OCI-LY7 (cell line): ENCODE data around the gene OR10AG1. TPM values are rescaled to one million over a fixed set of nuclear protein-coding genes. Genes with fewer than 3 reads are reported as not detected.

Experiments
- BruUV-seq: library from RNA; stranded (reverse); fragments of 400-500 nt; replicated peaks from 2 replicates; lab custom pipeline; 2021; lab: Mats Ljungman, UMichigan
- CTCF ChIA-PET: fragments of 300-600 bp; sonication (Branson Sonifier 250); formaldehyde crosslinking; loops from one replicate; lab custom pipeline; 2022; ENCODE audit warnings: antibody characterized with exemption; ENCODE audit not compliant: unreplicated experiment; lab: Charles Lee
- POLR2A ChIA-PET: fragments of 300-600 bp; sonication (Branson Sonifier 250); formaldehyde crosslinking; loops from one replicate; lab custom pipeline; 2022; ENCODE audit warnings: antibody characterized with exemption; lab: Charles Lee
- DNase-seq: peaks from one replicate; pipeline ENCODE4 v3.0.0-alpha.2; 2015; ENCODE audit warnings: low spot score
- H2AFZ ChIP-seq: fragments of 200-600 bp; sonication (generic), shearing (Covaris generic); 2 replicates; pipeline ENCODE4 v1.6.1; 2014; ENCODE audit warnings: mild to moderate bottlenecking, antibody characterized with exemption, low read length, moderate library complexity
- H3K27ac ChIP-seq: fragments of 200-600 bp; sonication (generic); 2 replicates; pipeline ENCODE4 v1.5.1; 2014; ENCODE audit warnings: mixed run types, low read depth, mild to moderate bottlenecking, moderate library complexity, low read length, inconsistent platforms; ENCODE audit not compliant: poor library complexity, severe bottlenecking
- H3K36me3 ChIP-seq: fragments of 200-600 bp; sonication (generic); 2 replicates; pipeline ENCODE4 v1.6.1; 2014; ENCODE audit warnings: mild to moderate bottlenecking, antibody characterized with exemption, low read length, moderate library complexity, mixed read lengths; ENCODE audit not compliant: insufficient read depth
- H3K4me1 ChIP-seq: fragments of 200-600 bp; sonication (generic); 2 replicates; pipeline ENCODE4 v1.5.1; 2014; ENCODE audit warnings: mild to moderate bottlenecking, low read length; ENCODE audit not compliant: insufficient read depth, poor library complexity, severe bottlenecking
- H3K4me2 ChIP-seq: fragments of 200-600 bp; sonication (generic); 2 replicates; pipeline ENCODE4 v1.6.1; 2014; ENCODE audit warnings: mild to moderate bottlenecking, low read length
- H3K4me3 ChIP-seq: fragments of 200-600 bp; sonication (generic); 2 replicates; pipeline ENCODE4 v1.5.1; 2014; ENCODE audit warnings: mild to moderate bottlenecking, low read depth, low read length; ENCODE audit not compliant: poor library complexity, severe bottlenecking
- H3K79me2 ChIP-seq: fragments of 200-600 bp; sonication (generic); 2 replicates; pipeline ENCODE4 v1.6.1; 2016; ENCODE audit warnings: low read depth, mild to moderate bottlenecking, low read length, moderate library complexity, mixed read lengths; ENCODE audit not compliant: insufficient read depth
- H3K9me2 ChIP-seq: fragments of 200-600 bp; sonication (generic); 2 replicates; pipeline ENCODE4 v1.6.1; 2016; ENCODE audit warnings: mild to moderate bottlenecking, low read length, mixed read lengths; ENCODE audit not compliant: insufficient read depth
- H3K9me3 ChIP-seq: fragments of 200-600 bp; sonication (generic); 2 replicates; pipeline ENCODE4 v1.6.1; 2014; ENCODE audit warnings: mild to moderate bottlenecking, mixed run types, low read length, mixed read lengths
- H4K20me1 ChIP-seq: fragments of 200-600 bp; sonication (generic); 2 replicates; pipeline ENCODE4 v1.6.1; 2014; ENCODE audit warnings: mild to moderate bottlenecking, antibody characterized with exemption, low read length, moderate library complexity, mixed read lengths; ENCODE audit not compliant: insufficient read depth
- EZH2phosphoT487 ChIP-seq: fragments of 200-600 bp; sonication (generic); IDR thresholded peaks from 2 replicates; pipeline ENCODE4 v1.6.1; 2018; ENCODE audit warnings: low read depth, borderline replicate concordance, mild to moderate bottlenecking, mixed run types, antibody characterized with exemption, low read length, moderate library complexity, mixed read lengths
- intact Hi-C: fragments of 100-400 bp; cut with micrococcal nuclease; formaldehyde crosslinking; loops from one replicate; pipeline ENCODE4 v1.10.0; 2022; ENCODE audit not compliant: unreplicated experiment
- total RNA-seq, 2 experiments: library from RNA; depleted of rRNA in 1 of 2; stranded (reverse); fragments of >200 nt in 1 of 2; shearing (Covaris generic) in 1 of 2; gene quantifications; 2 replicates each; pipeline ENCODE4 v1.2.3, GENCODE V29; 2014 to 2022
- TF ChIP-seq, protein P1 (sequence below): fragments of 200-600 bp; sonication (generic); conservative IDR thresholded peaks from 2 replicates; pipeline ENCODE4 v1.5.1; 2014; ENCODE audit warnings: mild to moderate bottlenecking, antibody characterized with exemption, low read length, moderate library complexity, mixed read lengths

OR10AG1 gene
- total RNA-seq, 2 experiments from 2014 or later, result not detected

DNA sequence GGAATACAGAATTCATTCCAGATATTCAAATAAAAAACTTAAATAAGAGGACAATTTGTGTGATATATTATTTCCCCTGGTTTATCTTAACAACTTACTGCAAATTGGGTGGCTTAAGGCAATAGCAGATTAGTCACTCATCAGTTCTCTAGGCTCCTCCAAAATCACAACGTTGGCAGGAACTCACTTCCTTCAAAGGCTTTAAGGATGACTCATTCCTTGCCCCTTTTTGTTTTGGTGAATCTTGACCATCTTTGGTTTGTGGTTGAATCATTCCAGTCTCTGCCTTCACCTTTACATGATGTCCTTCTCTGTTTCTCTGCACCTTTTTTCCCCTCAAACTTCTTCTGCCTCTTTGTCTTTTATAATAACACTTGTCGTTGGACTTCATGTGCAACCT is 3.4 kb downstream of the OR10AG1 start:
- Histone ChIP-seq H3K9me2 (no peaks in the 10 kb centered on the region), H3K79me2 (no peaks in the 10 kb centered on the region), H4K20me1 (no peaks in the 10 kb centered on the region), H3K36me3 (no peaks in the 10 kb centered on the region), H3K9me3 (no peaks in the 10 kb centered on the region), H3K27ac (no peak overlapping the region), H2AFZ (no peak overlapping the region), H3K4me1 (no peaks in the 10 kb centered on the region), H3K4me3 (no peak overlapping the region), H3K4me2 (no peak overlapping the region)
- intact Hi-C loops, result no loop called here
- ChIA-PET CTCF (no interaction called here), POLR2A (no interaction called here)
- no TSS peak for BruUV-seq
- no peak for TF ChIP-seq EZH2phosphoT487
- TF ChIP-seq, protein P1, sequence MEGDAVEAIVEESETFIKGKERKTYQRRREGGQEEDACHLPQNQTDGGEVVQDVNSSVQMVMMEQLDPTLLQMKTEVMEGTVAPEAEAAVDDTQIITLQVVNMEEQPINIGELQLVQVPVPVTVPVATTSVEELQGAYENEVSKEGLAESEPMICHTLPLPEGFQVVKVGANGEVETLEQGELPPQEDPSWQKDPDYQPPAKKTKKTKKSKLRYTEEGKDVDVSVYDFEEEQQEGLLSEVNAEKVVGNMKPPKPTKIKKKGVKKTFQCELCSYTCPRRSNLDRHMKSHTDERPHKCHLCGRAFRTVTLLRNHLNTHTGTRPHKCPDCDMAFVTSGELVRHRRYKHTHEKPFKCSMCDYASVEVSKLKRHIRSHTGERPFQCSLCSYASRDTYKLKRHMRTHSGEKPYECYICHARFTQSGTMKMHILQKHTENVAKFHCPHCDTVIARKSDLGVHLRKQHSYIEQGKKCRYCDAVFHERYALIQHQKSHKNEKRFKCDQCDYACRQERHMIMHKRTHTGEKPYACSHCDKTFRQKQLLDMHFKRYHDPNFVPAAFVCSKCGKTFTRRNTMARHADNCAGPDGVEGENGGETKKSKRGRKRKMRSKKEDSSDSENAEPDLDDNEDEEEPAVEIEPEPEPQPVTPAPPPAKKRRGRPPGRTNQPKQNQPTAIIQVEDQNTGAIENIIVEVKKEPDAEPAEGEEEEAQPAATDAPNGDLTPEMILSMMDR, result no peak
- DNase-seq, result no peak

DNA sequence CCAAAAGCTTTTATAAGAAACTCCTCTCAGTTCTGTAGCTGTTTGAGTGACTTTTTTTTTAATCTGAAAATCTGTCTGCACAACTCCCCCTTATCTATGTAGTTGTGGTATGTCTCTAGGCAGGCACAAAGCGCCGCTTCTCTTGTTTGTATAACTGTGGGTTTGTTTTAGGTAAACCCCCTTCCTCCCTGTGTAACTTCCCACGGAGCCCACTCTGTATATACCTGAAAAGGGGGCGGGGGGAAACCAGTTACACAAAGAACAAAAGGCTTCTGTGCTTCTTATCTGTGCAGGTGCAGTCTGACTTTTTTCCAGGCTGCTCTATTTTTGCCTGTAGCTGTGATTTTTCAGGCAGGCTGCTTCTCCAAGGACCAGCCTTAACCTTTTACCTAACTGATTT is 13.2 kb downstream of the OR10AG1 start:
- TF ChIP-seq, protein P1, result no peak
- no peak for TF ChIP-seq EZH2phosphoT487
- Histone ChIP-seq H3K9me2 (no peaks in the 10 kb centered on the region), H3K36me3 (no peaks in the 10 kb centered on the region), H3K4me1 (no peaks in the 10 kb centered on the region), H3K79me2 (no peaks in the 10 kb centered on the region), H3K9me3 (no peaks in the 10 kb centered on the region), H2AFZ (no peak overlapping the region), H4K20me1 (no peaks in the 10 kb centered on the region), H3K4me3 (no peak overlapping the region), H3K4me2 (no peak overlapping the region), H3K27ac (no peak overlapping the region)
- intact Hi-C loops, result no loop called here
- ChIA-PET POLR2A (interaction anchor here (0.6 kb wide), 1 partner anchor 22 kb away, joined by 3 read pairs; no protein-coding TSS in a partner anchor), CTCF (no interaction called here)
- no TSS peak for BruUV-seq
- no peak for DNase-seq

DNA sequence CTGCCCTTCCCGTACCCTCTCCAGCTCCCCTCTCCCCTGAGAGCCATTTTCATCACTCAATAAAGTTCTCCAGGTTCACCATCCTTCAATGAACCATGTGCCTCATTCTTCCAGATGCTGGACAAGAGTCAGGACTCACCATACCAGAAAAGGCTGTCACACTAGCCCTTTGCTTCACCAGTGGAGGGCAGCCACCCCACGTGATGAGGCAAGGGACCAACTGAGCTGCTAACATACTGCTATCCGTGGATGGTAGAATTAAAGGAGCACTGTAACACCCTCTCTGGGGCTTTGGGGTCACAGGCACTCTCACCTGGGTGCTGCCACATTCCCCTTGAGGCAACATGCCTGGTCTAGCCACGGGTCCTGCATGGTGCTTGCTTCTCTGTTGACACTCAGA is 20.4 kb downstream of the OR10AG1 start:
- Histone ChIP-seq H4K20me1 (no peaks in the 10 kb centered on the region), H2AFZ (no peak overlapping the region), H3K79me2 (no peaks in the 10 kb centered on the region), H3K27ac (no peak overlapping the region), H3K36me3 (no peaks in the 10 kb centered on the region), H3K9me2 (no peaks in the 10 kb centered on the region), H3K9me3 (no peaks in the 10 kb centered on the region), H3K4me2 (no peak overlapping the region), H3K4me3 (no peak overlapping the region), H3K4me1 (no peaks in the 10 kb centered on the region)
- TF ChIP-seq, protein P1, result no peak
- TF ChIP-seq EZH2phosphoT487, result no peak
- no peak for DNase-seq
- ChIA-PET POLR2A (no interaction called here), CTCF (no interaction called here)
- intact Hi-C loops, result loop anchor here (10.0 kb wide), 1 partner anchor 1295 kb away; no protein-coding TSS in a partner anchor
- BruUV-seq, result no TSS peak
